Keratinocyte (primary cell): ENCODE measurements around the gene PEX10. TPM values are rescaled to one million over a fixed set of nuclear protein-coding genes. Genes with fewer than 3 reads are reported as not detected.
A peak's percentile ranks its signal among the peaks of the same experiment; 100 is the strongest.
"Not testable (repeated sequence)": the region's sequence is repeated elsewhere in the genome, so short reads cannot be mapped to it uniquely, and the experiment has no call there.

Experiments
- DNase-seq: peaks from one replicate; pipeline ENCODE4 v3.0.0-alpha.2; 2011; ENCODE audit warnings: low read depth, missing footprints, low spot score
- FAIRE-seq: peaks from 2 replicates; lab custom pipeline; 2011; peaks lifted over from hg19 to GRCh38; lab: Jason Lieb, UNC
- H2AFZ ChIP-seq: 2 replicates; pipeline ENCODE4 v1.6.0; 2012; ENCODE audit warnings: low read length, control low read depth, inconsistent platforms; ENCODE audit not compliant: control insufficient read depth
- H3K27ac ChIP-seq: 2 replicates; pipeline ENCODE4 v1.5.1; 2011; ENCODE audit warnings: low read length; ENCODE audit not compliant: control insufficient read depth, insufficient read depth
- H3K27me3 ChIP-seq: 3 replicates; pipeline ENCODE4 v1.6.0; 2011; ENCODE audit warnings: low read length; ENCODE audit not compliant: control insufficient read depth, insufficient read depth; ENCODE audit errors: extremely low read depth
- H3K36me3 ChIP-seq, 2 experiments: 2 replicates in 1 of 2; 3 replicates in 1 of 2; pipeline ENCODE4 v1.5.1; 2011; ENCODE audit warnings: low read length in 2 of 2, mild to moderate bottlenecking in 1 of 2; ENCODE audit not compliant: control insufficient read depth in 2 of 2, insufficient read depth in 2 of 2; ENCODE audit errors: extremely low read depth in 1 of 2
- H3K4me1 ChIP-seq: 3 replicates; pipeline ENCODE4 v1.5.1; 2011; ENCODE audit warnings: low read length; ENCODE audit not compliant: control insufficient read depth, insufficient read depth; ENCODE audit errors: extremely low read depth
- H3K4me2 ChIP-seq: 3 replicates; pipeline ENCODE4 v1.6.0; 2011; ENCODE audit warnings: low read depth, low read length; ENCODE audit not compliant: control insufficient read depth, insufficient read depth; ENCODE audit errors: extremely low read depth
- H3K4me3 ChIP-seq, 3 experiments: fragments of 200-600 bp in 1 of 3; sonication (generic) in 1 of 3; 2 replicates in 2 of 3; 3 replicates in 1 of 3; pipeline ENCODE4 v1.5.1; 2011 to 2016; ENCODE audit warnings: low read length in 3 of 3, mild to moderate bottlenecking in 3 of 3, control low read depth in 2 of 3, inconsistent platforms in 1 of 3, low read depth in 1 of 3, mixed read lengths in 1 of 3, mixed run types in 1 of 3, moderate library complexity in 1 of 3; ENCODE audit not compliant: control insufficient read depth in 2 of 3, insufficient read depth in 2 of 3; ENCODE audit errors: extremely low read depth in 1 of 3
- H3K79me2 ChIP-seq: 2 replicates; pipeline ENCODE4 v1.6.0; 2012; ENCODE audit warnings: low read length; ENCODE audit not compliant: control insufficient read depth, insufficient read depth
- H3K9ac ChIP-seq: 3 replicates; pipeline ENCODE4 v1.6.0; 2011; ENCODE audit warnings: low read length; ENCODE audit not compliant: control insufficient read depth, insufficient read depth; ENCODE audit errors: extremely low read depth
- H3K9me1 ChIP-seq: 3 replicates; pipeline ENCODE4 v1.6.0; 2011; ENCODE audit warnings: low read length; ENCODE audit not compliant: control insufficient read depth, insufficient read depth; ENCODE audit errors: extremely low read depth
- H3K9me3 ChIP-seq: 2 replicates; pipeline ENCODE4 v1.5.1; 2012; ENCODE audit warnings: low read depth, low read length; ENCODE audit not compliant: control insufficient read depth
- H4K20me1 ChIP-seq: 3 replicates; pipeline ENCODE4 v1.6.0; 2011; ENCODE audit warnings: low read length; ENCODE audit not compliant: control insufficient read depth, insufficient read depth; ENCODE audit errors: extremely low read depth
- CTCF ChIP-seq, 3 experiments: IDR thresholded peaks in 1 of 3; conservative IDR thresholded peaks in 1 of 3; optimal IDR thresholded peaks in 1 of 3; 2 replicates in 2 of 3; 3 replicates in 1 of 3; pipeline versions ENCODE3 to v1.5.1; 2011; ENCODE audit warnings: low read length in 3 of 3, mild to moderate bottlenecking in 3 of 3, moderate library complexity in 2 of 3, control low read depth in 1 of 3, inconsistent platforms in 1 of 3; ENCODE audit not compliant: insufficient read depth in 2 of 3; ENCODE audit errors: extremely low read depth in 1 of 3
- EZH2 ChIP-seq: IDR thresholded peaks from one replicate; pipeline ENCODE4 v1.6.1; 2012; ENCODE audit warnings: inconsistent platforms, mild to moderate bottlenecking, low read length, moderate library complexity
- dilution Hi-C: fragments of 300-500 bp; cut with MboI; formaldehyde crosslinking; loops from one replicate; pipeline ENCODE4 v1.7.0; 2020; ENCODE audit warnings: low sequenced_read_pairs; ENCODE audit not compliant: extremely low pct_ligation_motif_present
- polyA plus RNA-seq, 5 experiments: library from polyadenylated mRNA; depleted of rRNA in 3 of 5; stranded (reverse) in 3 of 5; stranded (forward) in 1 of 5; unstranded in 1 of 5; fragments of >200 nt; gene quantifications; 1 replicate in 1 of 5; 2 replicates in 3 of 5; 3 replicates in 1 of 5; pipeline versions ENCODE4 v1.2.1 to v1.2.3, GENCODE V29; 2011 to 2012; ENCODE audit warnings: missing spikeins in 2 of 5, low read depth in 1 of 5, low replicate concordance in 1 of 5

Gene PEX10
- polyA plus RNA-seq, 1 donor (not counting 4 experiments of a cell fraction or from before 2014, with no cell fraction given): 13.8 TPM

- TF ChIP-seq CTCF (optimal IDR thresholded peaks at IDR 0.05 in 1 of 3, IDR thresholded peaks at IDR 0.05 in 1 of 3, conservative IDR thresholded peaks at IDR 0.05 in 1 of 3; ENCODE audit: extremely low read depth in 1 of 3, insufficient read depth in 2 of 3, low read length in 3 of 3) (no peak), EZH2 (no peak)
- FAIRE-seq (no peak), DNase-seq (no peak)
- Histone ChIP-seq H3K9me3 (no peaks in the 10 kb centered on the region), H2AFZ (no peak overlapping the region), H3K9ac (no peak overlapping the region), H3K79me2 (peaks cover 92% of the 10 kb centered on the region), H3K4me2 (peak overlapping the region; percentile 51), H3K27ac (no peak overlapping the region), H3K36me3 (peaks cover 16 to 28% of the 10 kb centered on the region in 2 experiments), H4K20me1 (peaks cover 54% of the 10 kb centered on the region), H3K9me1 (no peaks in the 10 kb centered on the region), H3K4me3 (peak overlapping the region in 1 of 3 experiments; percentile 14), H3K4me1 (peaks cover 10% of the 10 kb centered on the region), H3K27me3 (no peaks in the 10 kb centered on the region)
- dilution Hi-C loops: no loop called here
These were observed 30.3 kb upstream of the PEX10 start for GRCh38 chr1:2442661-2443060.

DNA sequence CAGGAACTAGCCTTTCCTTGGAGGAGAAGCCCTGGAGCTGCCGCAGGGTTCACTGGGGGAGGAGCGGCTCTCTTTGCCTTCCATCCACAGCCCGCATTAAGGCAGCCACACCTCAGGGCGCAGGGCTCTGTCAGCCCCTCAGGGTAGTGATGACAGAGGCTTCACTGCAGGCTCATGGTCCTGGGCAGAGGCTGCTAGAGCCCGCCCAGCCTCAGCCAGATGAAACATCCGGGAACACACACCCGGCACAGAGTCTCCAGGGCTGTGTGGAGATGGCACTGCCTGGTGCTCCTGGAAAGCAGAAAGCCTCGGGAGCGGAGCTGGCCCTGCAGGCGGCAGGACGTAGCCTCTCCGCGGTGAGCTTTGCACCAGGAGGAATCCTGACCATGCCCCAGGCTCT is 29.4 kb upstream of the PEX10 start:
- Histone ChIP-seq H3K4me3 (no peak overlapping the region), H3K9me3 (no peaks in the 10 kb centered on the region), H3K4me2 (no peak overlapping the region), H3K36me3 (peaks cover 19 to 27% of the 10 kb centered on the region in 2 experiments), H3K9ac (no peak overlapping the region), H2AFZ (no peak overlapping the region), H3K27me3 (no peaks in the 10 kb centered on the region), H4K20me1 (peaks cover 56% of the 10 kb centered on the region), H3K27ac (no peak overlapping the region), H3K4me1 (peaks cover 10% of the 10 kb centered on the region), H3K9me1 (no peaks in the 10 kb centered on the region), H3K79me2 (peaks cover 92% of the 10 kb centered on the region)
- DNase-seq (no peak), FAIRE-seq (no peak)
- TF ChIP-seq CTCF (optimal IDR thresholded peaks at IDR 0.05 in 1 of 3, IDR thresholded peaks at IDR 0.05 in 1 of 3, conservative IDR thresholded peaks at IDR 0.05 in 1 of 3; ENCODE audit: extremely low read depth in 1 of 3, insufficient read depth in 2 of 3, low read length in 3 of 3) (no peak), EZH2 (no peak)
- dilution Hi-C loops: no loop called here

GRCh38 chr1:2440346-2440745 is 28.0 kb upstream of the PEX10 start:
- H3K9me1 ChIP-seq, DNase-seq, H3K9ac ChIP-seq, FAIRE-seq, H3K4me2 ChIP-seq, H3K4me1 ChIP-seq, H2AFZ ChIP-seq, H3K9me3 ChIP-seq, H3K27me3 ChIP-seq, dilution Hi-C loops, H3K4me3 ChIP-seq, H3K27ac ChIP-seq: not testable (repeated sequence)
- Histone ChIP-seq H3K36me3 (peaks cover 19 to 27% of the 10 kb centered on the region in 2 experiments), H4K20me1 (peaks cover 54% of the 10 kb centered on the region), H3K79me2 (peaks cover 91% of the 10 kb centered on the region)
